Motor neuron (in vitro differentiated cells): Measurements from ENCODE around the gene PGBD4. TPM values are rescaled to one million over a fixed set of nuclear protein-coding genes. Genes with fewer than 3 reads are reported as not detected.
"Not testable (repeated sequence)": the region's sequence is repeated elsewhere in the genome, so short reads cannot be mapped to it uniquely, and the experiment has no call there.

Source experiments
- ATAC-seq, 8 experiments: fragments of 200-7000 bp; cut with Tn5 transposase; replicated peaks in 6 of 8; 2 replicates each; pipeline ENCODE4 v1.8.0; 2021; ENCODE audit warnings: mild to moderate bottlenecking in 8 of 8, moderate library complexity in 8 of 8
- H3K27ac ChIP-seq, 2 donors: fragments of 250-450 bp; sonication (Bioruptor Pico); 2 replicates each; pipeline ENCODE4 v1.9.0; 2021; ENCODE audit warnings: antibody characterized with exemption in 2 of 2, mild to moderate bottlenecking in 2 of 2, moderate library complexity in 1 of 2
- H3K4me1 ChIP-seq, 2 donors: fragments of 250-450 bp; sonication (Bioruptor Pico); replicated peaks in 1 of 2; 2 replicates each; pipeline ENCODE4 v1.6.1; 2021; ENCODE audit warnings: antibody characterized with exemption in 2 of 2, mild to moderate bottlenecking in 2 of 2, moderate library complexity in 1 of 2
- H3K4me3 ChIP-seq, 5 donors: fragments of 250-450 bp; sonication (Bioruptor Pico); 2 replicates each; pipeline ENCODE4 v1.9.0; 2021; ENCODE audit warnings: antibody characterized with exemption in 5 of 5, mild to moderate bottlenecking in 5 of 5, moderate library complexity in 4 of 5
- WGBS, 10 experiments: fragments of 450-650 bp; shearing (Covaris generic); methylation state at CpG; one replicate each; pipeline ENCODE4 v1.0.0; 2022; 5-methylcytosine and 5-hydroxymethylcytosine counted together
- in situ Hi-C, 9 experiments: fragments of 400-800 bp; cut with MboI; loops; one replicate each; pipeline ENCODE4 v1.15.0; 2021; ENCODE audit warnings: low sequenced_read_pairs in 9 of 9, low pct_unique_long_range_greater_than_20kb in 2 of 9; ENCODE audit not compliant: unreplicated experiment in 9 of 9
- total RNA-seq, 8 experiments: library from RNA; unstranded; fragments of 300-600 nt; gene quantifications; 2 replicates each; pipeline versions ENCODE4 v1.2.3 to v1.2.4, GENCODE V29; 2022

The PGBD4 gene
- total RNA-seq, 8 experiments from 2014 or later = 1.7 to 5.1 (median 3.2) TPM

DNA sequence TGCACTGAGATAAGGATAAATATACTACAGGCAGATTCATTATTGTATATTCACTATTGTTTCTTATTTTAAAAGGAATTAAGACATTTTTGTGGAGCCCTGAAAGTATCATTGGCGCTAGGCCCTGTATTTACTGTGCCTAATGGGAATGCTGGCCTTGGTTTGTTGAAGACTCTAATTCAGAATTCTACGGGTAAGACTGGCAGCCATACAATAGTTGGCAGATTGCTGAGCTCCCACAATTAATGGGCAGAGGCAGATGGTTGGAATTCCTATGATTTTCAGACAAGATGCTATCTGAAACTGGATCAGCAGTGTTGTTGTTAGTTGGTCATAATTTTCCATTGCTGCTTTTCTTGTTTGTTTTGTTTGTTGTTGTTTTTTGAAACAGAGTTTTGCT lies 14.7 kb downstream of the PGBD4 start:
- WGBS, 10 experiments = 33 to 100% (median 81%) methylated on average over 1 to 2 of the region's 2 CpGs; no CpG with 5 or more reads in 1 of the 10 experiments
- H3K4me3 ChIP-seq = no peak overlapping the region
- no peak for ATAC-seq
- no peak overlapping the region for H3K27ac ChIP-seq
- H3K4me1 ChIP-seq = no peaks in the 10 kb centered on the region
- in situ Hi-C loops = loop anchor here in 5 of 9 experiments (25.0 kb wide), 2 partner anchors 96 to 246 kb away; partner anchors contain the start of genes KATNBL1 (in 4 of the 5) and LPCAT4 (in 1 of the 5)

DNA sequence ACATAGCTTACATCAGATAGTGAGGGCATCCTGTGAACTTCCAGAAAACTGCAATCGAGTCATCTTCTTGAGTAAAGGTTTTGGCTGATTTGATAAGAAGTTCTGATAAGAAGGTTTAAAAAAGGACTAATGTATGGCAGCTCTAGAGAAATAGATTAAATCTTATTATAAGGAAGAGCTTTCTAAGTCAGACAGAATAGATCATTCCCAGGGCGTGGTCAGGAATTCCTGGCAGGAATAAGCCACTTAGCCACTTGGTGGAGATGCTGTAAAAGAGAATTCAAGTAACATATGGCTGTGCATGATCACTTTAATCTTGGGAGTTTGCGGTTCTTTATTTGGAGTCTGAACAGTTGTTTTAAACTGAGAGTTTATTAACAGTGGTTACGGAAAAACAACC lies 17.4 kb downstream of the PGBD4 start:
- in situ Hi-C loops = loop anchor here in 5 of 9 experiments (25.0 kb wide), 2 partner anchors 93 to 243 kb away; partner anchors contain the start of genes KATNBL1 (in 4 of the 5) and LPCAT4 (in 1 of the 5)
- H3K27ac ChIP-seq = no peak overlapping the region
- H3K4me3 ChIP-seq = no peak overlapping the region

DNA sequence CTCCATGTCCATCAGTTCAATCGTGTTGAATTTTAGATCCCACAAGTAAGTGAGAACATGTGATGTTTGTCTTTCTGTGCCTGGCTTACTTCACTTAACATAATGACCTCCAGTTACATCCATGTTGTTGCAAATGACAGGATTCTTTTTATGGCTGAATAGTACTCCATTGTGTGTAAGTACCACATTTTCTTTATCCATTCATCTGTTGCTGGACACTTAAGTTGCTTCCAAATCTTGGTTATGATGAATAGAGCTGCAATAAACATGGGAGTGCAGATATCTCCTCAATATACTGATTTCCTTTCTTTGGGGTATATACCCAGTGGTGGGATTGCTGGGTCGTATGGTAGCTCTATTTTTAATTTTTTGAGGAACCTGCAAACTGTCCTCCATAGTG lies 18.5 kb downstream of the PGBD4 start:
- in situ Hi-C loops = loop anchor here in 5 of 9 experiments (25.0 kb wide), 2 partner anchors 92 to 242 kb away; partner anchors contain the start of genes KATNBL1 (in 4 of the 5) and LPCAT4 (in 1 of the 5)
- WGBS, 10 experiments = 40 to 100% (median 77%) methylated on average over 1 to 2 of the region's 2 CpGs; no CpG with 5 or more reads in 1 of the 10 experiments
- not testable (repeated sequence) for ATAC-seq, H3K4me1 ChIP-seq, H3K27ac ChIP-seq, H3K4me3 ChIP-seq

More for the DNA sequence above, 17.4 kb downstream of the PGBD4 start:
- no peaks in the 10 kb centered on the region for H3K4me1 ChIP-seq
- 42 to 88% (median 81%) methylated on average over 1 to 4 of the region's 4 CpGs for WGBS, 10 experiments
- peak in 3 of 8 experiments; percentile 24 to 87 (median 76) for ATAC-seq

DNA sequence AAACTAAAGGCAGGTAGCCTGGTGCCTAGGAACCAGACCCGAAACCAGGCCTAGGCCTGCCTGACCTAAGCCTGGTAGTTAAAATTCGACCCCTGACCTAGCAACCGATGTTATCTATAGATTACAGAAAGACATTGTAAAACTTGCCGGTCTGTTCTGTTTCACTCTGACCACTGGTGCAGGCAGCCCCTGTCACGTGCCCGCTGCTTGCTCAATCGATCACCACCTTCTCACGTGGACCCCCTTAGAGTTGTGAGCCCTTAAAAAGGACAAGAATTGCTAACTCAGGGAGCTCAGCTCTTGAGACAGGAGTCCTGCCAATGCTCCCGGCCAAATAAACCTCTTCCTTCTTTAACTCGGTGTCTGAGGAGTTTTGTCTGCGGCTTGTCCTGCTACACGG lies 19.9 kb downstream of the PGBD4 start:
- in situ Hi-C loops = loop anchor here in 5 of 9 experiments (25.0 kb wide), 2 partner anchors 91 to 241 kb away; partner anchors contain the start of genes KATNBL1 (in 4 of the 5) and LPCAT4 (in 1 of the 5)
- WGBS, 10 experiments = 50 to 95% (median 84%) methylated on average over 2 to 11 of the region's 12 CpGs; no CpG with 5 or more reads in 1 of the 10 experiments
- not testable (repeated sequence) for H3K27ac ChIP-seq, ATAC-seq, H3K4me3 ChIP-seq, H3K4me1 ChIP-seq

DNA sequence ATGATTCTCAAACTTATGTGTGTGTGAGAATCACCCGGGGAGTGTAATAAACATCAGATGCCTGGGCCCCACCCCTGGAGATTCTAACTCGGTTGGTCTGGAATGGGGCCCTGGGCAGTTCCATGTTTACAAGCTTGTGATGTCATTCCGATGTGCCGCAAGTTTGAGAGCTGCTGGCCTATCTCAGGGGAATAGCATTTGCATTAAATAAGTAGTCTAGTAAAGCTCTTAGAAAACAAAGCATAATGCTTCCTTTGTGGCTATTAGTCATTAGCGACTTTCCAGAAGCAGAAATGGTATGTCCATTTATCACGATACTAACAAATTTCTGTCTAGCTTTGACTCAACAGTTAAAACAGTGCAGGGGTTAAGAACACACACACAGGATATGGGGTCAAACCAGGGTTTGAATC lies 20.9 kb downstream of the PGBD4 start:
- ATAC-seq = peak in 3 of 8 experiments; percentile 52 to 95 (median 85)
- in situ Hi-C loops = loop anchor here in 5 of 9 experiments (25.0 kb wide), 2 partner anchors 90 to 240 kb away; partner anchors contain the start of genes KATNBL1 (in 4 of the 5) and LPCAT4 (in 1 of the 5)
- Histone ChIP-seq H3K27ac (no peak overlapping the region), H3K4me1 (peaks cover 5% of the 10 kb centered on the region in 2 donors), H3K4me3 (no peak overlapping the region)
- 0 to 100% (median 80%) methylated on average over 1 to 5 of the region's 6 CpGs for WGBS, 10 experiments

DNA sequence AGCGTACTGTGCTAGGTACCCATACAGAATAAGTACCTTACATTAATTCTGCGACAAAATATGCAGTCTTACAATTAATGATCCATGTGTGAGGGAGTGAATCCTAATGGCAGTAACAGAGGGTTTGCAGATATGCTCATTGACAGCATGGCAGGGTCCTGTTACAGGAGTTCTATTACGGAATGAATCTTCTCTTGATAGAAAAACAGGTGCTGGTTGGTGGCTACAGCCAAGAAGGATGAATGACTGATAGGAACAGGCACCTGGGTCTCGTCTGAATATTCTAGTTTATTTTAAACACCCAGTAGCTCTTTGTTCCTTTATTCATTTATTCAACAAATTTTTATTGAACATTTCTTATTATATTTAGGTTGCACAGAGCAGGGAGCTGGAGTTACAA lies 22.8 kb downstream of the PGBD4 start:
- WGBS, 10 experiments = 75 to 100% (median 95%) methylated on average over 1 to 3 of the region's 4 CpGs; no CpG with 5 or more reads in 3 of the 10 experiments

DNA sequence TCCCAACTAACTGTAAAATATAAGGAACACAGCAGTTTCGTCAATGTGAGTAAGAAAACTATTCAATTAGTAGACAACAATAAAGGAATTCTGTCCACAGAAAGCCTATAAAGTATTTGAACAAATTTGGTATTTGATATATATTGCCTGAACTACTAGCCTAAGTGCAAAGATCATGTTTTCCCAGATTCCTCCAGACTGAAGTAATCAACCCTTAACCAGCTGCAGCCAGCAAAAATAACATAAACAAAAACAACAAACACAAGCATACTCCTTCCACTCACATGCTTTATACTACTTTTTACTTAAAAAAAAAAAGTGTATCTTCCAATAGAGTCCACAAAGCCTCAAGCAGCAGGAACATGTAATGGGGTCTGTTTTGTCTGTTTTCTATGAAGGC lies 24.1 kb downstream of the PGBD4 start:
- peaks cover 5% of the 10 kb centered on the region in 2 donors for H3K4me1 ChIP-seq
- in situ Hi-C loops = no loop called here
- H3K4me3 ChIP-seq = no peak overlapping the region
- no peak overlapping the region for H3K27ac ChIP-seq
- ATAC-seq = no peak
- WGBS, 10 experiments = 0 to 91% (median 60%) methylated on average over 1 of the region's 1 CpG; no CpG with 5 or more reads in 2 of the 10 experiments

More for the DNA sequence above, 22.8 kb downstream of the PGBD4 start:
- in situ Hi-C loops = loop anchor here in 5 of 9 experiments (25.0 kb wide), 2 partner anchors 88 to 238 kb away; partner anchors contain the start of genes KATNBL1 (in 4 of the 5) and LPCAT4 (in 1 of the 5)
- ATAC-seq = no peak
- Histone ChIP-seq H3K27ac (no peak overlapping the region), H3K4me1 (peaks cover 5% of the 10 kb centered on the region in 2 donors), H3K4me3 (no peak overlapping the region)

DNA sequence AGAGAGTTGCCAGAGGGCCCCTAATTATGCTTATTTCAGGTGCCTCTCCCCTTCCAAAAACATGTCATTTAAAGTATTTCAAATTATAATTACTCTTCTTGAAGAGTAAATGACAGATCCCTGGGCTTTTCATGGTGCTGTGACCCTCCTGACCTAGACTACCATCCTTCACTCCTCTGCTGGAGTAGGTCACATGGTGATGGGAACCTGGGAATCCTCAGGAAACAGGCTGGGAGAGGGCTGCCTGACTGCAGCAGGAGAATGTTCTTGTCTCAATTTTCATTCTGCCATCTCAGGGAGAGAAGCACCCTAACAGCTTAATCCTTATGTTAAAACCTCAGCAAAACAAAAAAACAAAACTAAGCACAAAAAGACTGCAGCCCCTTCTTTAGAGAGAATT lies 24.6 kb downstream of the PGBD4 start:
- in situ Hi-C loops = no loop called here
- Histone ChIP-seq H3K27ac (no peak overlapping the region), H3K4me1 (peaks cover 5% of the 10 kb centered on the region in 2 donors), H3K4me3 (no peak overlapping the region)
- ATAC-seq = no peak

DNA sequence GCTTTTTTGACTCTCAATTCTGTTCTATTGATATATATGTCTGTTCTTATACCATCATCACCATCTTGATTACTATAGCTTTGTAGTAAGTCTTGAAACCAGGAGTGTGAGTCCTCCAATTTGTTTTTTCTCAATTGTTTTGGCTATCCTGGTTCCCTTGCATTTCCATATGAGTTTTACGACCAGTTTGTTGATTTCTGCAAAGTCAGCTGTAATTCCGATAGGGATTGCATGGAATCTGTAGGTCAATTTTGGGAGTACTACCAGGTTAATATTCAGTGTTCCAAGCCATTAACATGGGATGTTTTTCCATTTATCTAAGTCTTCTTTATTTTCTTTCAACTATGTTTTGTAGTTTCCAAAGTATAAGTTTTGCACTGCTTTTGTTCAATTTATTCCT lies 27.0 kb downstream of the PGBD4 start:
- peaks cover 5% of the 10 kb centered on the region in 2 donors for H3K4me1 ChIP-seq
- no peak overlapping the region for H3K27ac ChIP-seq
- WGBS, 10 experiments = 45 to 50% (median 50%) methylated on average over 2 of the region's 2 CpGs; no CpG with 5 or more reads in 1 of the 10 experiments
- H3K4me3 ChIP-seq = no peak overlapping the region
- no peak for ATAC-seq
- in situ Hi-C loops = no loop called here

DNA sequence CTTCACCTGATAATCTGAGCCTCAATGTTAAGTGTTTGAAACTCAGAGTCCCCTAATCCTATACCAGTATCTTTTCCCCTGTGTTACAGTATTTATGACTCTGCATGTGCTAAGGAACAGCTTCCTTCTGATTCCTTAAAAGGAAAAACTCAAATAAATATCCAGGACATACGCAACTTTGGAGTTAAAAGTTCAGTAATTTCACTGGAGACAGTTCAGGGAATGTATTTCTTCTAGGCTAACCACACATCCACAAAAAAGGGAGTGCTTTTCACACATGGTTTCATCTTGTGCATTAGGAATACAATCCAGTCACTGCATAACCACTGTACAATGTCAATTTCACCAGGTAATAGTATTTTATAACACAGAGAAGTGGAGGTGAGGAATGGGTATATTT lies 31.0 kb downstream of the PGBD4 start:
- WGBS, 10 experiments = 91 to 100% (median 100%) methylated on average over 1 of the region's 1 CpG; no CpG with 5 or more reads in 4 of the 10 experiments
- in situ Hi-C loops = no loop called here

DNA sequence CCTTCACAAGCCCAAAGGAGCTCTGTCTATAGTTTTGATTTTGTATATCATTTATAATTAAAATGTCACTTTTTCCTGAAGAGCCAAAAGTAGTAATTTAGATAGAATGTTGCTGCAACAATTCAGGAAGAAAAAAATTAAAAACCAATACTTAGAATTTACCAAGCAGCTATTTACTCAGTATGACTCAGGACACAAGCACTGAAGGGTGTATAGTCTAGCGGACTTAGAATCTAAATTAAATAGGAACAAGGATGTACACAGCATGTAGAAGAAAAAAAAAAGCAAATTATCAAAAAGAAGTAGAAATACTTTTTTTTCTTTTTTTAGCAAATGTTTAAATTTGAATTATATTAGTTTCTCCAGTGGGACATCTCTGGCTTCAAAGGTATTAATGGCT lies 31.6 kb downstream of the PGBD4 start:
- Histone ChIP-seq H3K4me1 (no peaks in the 10 kb centered on the region), H3K27ac (no peak overlapping the region), H3K4me3 (no peak overlapping the region)
- in situ Hi-C loops = no loop called here
- no peak for ATAC-seq
- WGBS, 10 experiments = 90 to 100% (median 100%) methylated on average over 1 of the region's 1 CpG; no CpG with 5 or more reads in 1 of the 10 experiments

More for the DNA sequence above, 31.0 kb downstream of the PGBD4 start:
- no peaks in the 10 kb centered on the region for H3K4me1 ChIP-seq
- ATAC-seq = no peak
- H3K27ac ChIP-seq = no peak overlapping the region
- H3K4me3 ChIP-seq = no peak overlapping the region

DNA sequence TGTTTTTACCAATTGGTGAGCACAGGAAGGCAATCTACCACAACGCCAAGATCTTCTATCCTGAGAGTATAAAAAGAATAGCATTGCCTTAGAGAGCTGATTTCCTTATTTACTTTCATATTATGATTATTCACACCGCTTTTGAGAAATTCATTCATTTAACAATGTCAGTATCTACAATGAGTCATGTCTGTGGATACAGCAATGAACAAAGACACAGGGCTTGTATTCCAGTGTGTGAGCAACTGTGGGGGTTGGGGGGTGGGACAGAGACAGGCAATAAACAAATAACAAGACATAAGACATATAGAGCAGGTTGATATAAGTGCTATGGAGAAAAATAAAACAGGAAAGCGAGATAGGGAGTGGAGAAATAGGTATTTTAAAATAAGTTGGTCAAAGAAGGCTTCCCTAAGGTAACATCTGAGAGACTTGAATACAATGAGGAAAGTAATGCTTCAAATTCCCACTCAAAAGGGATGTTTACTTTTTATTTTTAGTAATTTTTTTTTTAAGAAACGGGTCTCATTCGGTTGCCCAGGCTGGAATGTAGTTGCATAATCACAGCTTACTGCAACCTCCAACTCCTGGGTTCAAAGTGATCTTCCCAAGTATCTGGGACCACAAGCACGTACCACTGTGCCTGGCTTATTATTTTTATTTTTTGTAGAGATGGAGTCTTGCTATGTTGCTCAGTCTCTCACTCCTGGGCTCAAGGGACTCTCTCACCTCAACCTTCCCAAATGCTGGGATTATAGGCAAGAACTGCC lies 45.7 kb downstream of the PGBD4 start:
- in situ Hi-C loops = no loop called here
- Histone ChIP-seq H3K4me1 (no peaks in the 10 kb centered on the region), H3K27ac (no peak overlapping the region), H3K4me3 (no peak overlapping the region)
- ATAC-seq = no peak
- 67 to 100% (median 88%) methylated on average over 1 to 6 of the region's 6 CpGs for WGBS, 10 experiments

DNA sequence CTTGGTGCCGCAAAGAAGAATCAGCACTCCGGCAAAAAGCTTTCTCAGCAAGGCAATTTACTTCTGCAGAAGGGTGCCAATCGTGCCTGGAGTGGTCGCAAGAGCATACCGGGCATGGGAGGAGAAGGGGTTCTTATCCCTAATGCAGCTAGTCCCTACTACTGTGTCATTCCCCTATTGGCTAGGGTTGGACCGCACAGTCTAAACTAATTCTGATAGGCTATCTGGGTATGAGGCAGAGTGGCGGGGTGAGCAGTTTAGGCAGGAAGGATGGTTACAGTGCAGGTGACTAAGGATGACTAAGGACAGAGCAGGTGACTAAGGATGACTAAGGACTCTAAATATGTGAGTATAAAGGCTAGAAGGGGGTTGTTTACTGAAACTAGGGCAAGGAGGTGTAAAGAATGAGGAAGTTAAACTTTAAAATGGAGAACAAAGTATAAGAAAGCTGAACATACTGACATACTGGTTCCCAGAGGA lies 52.9 kb downstream of the PGBD4 start:
- in situ Hi-C loops = no loop called here
- no peak for ATAC-seq
- WGBS, 10 experiments = 93 to 100% (median 98%) methylated on average over 1 to 7 of the region's 7 CpGs; no CpG with 5 or more reads in 1 of the 10 experiments

More for the DNA sequence above, 52.9 kb downstream of the PGBD4 start:
- Histone ChIP-seq H3K27ac (no peak overlapping the region), H3K4me3 (no peak overlapping the region), H3K4me1 (no peaks in the 10 kb centered on the region)
